Measurements from ENCODE around the gene MRPL10. TPM values are rescaled to one million over a fixed set of nuclear protein-coding genes. Genes with fewer than 3 reads are reported as not detected.

The MRPL10 gene
- total RNA-seq (2014; rRNA removed; shearing (Covaris generic)) = 30.4 and 35.8 TPM in 2 replicates

- peak; percentile 86 for DNase-seq (ENCODE audit: low read depth)
Measured at GRCh38 chr17:47831003-47831933, at the start of gene MRPL10, which contains the start of gene LRRC46. Gene MRPL10, minus strand, starts transcription at chr17:47831541. Its CDS starts 30 bp downstream, at chr17:47831511. Gene LRRC46, plus strand, starts transcription at chr17:47831670. Its CDS starts 320 bp downstream, at chr17:47831990.

- DNase-seq (ENCODE audit: low read depth) = no peak
Measured at GRCh38 chr17:47879776-47880454, 48.6 kb upstream of the MRPL10 start.

- peak; percentile 56 for DNase-seq (ENCODE audit: low read depth)
Measured at GRCh38 chr17:47879028-47879585, 47.8 kb upstream of the MRPL10 start.

- DNase-seq (ENCODE audit: low read depth) = no peak
Measured at GRCh38 chr17:47878203-47879027, 47.1 kb upstream of the MRPL10 start.

GRCh38 chr17:47877368-47878034 lies 46.2 kb upstream of the MRPL10 start:
- DNase-seq (ENCODE audit: low read depth) = no peak

- peak; percentile 40 for DNase-seq (ENCODE audit: low read depth)
Measured at GRCh38 chr17:47875011-47875985, 44.0 kb upstream of the MRPL10 start.

GRCh38 chr17:47873200-47874090 lies 42.1 kb upstream of the MRPL10 start:
- no peak for DNase-seq (ENCODE audit: low read depth)

GRCh38 chr17:47872651-47873161 lies 41.4 kb upstream of the MRPL10 start:
- DNase-seq (ENCODE audit: low read depth) = no peak

- no peak for DNase-seq (ENCODE audit: low read depth)
Measured at GRCh38 chr17:47872019-47872650, 40.8 kb upstream of the MRPL10 start.

- DNase-seq (ENCODE audit: low read depth) = no peak
Measured at GRCh38 chr17:47871048-47871447, 39.7 kb upstream of the MRPL10 start.

- DNase-seq (ENCODE audit: low read depth) = no peak
Measured at GRCh38 chr17:47870056-47870455, 38.7 kb upstream of the MRPL10 start.

- DNase-seq (ENCODE audit: low read depth) = peak; percentile 24
Measured at GRCh38 chr17:47869114-47869513, 37.8 kb upstream of the MRPL10 start.

- DNase-seq (ENCODE audit: low read depth) = no peak
Measured at GRCh38 chr17:47867813-47868533, 36.6 kb upstream of the MRPL10 start.

- no peak for DNase-seq (ENCODE audit: low read depth)
Measured at GRCh38 chr17:47866941-47867340, 35.6 kb upstream of the MRPL10 start.

GRCh38 chr17:47864791-47865216 lies 33.5 kb upstream of the MRPL10 start:
- peak; percentile 80 for DNase-seq (ENCODE audit: low read depth)

- peak; percentile 81 for DNase-seq (ENCODE audit: low read depth)
Measured at GRCh38 chr17:47862621-47863440, 31.5 kb upstream of the MRPL10 start.
